Breast epithelium (tissue), 3 donors: ENCODE data around the gene APBB3.

Source experiments
- POLR2AphosphoS5 ChIP-seq, 3 donors: sonication (generic); formaldehyde crosslinking; IDR thresholded peaks; one replicate each; pipeline ENCODE4 v1.6.1; 2017; ENCODE audit warnings: antibody characterized with exemption in 3 of 3
- TF ChIP-seq, protein P1 (sequence below), 3 donors: fragments of 450-650 bp; IDR thresholded peaks; one replicate each; pipeline ENCODE4 v1.5.1; 2016 to 2017; ENCODE audit warnings: antibody characterized with exemption in 3 of 3, mild to moderate bottlenecking in 3 of 3, moderate library complexity in 3 of 3

DNA sequence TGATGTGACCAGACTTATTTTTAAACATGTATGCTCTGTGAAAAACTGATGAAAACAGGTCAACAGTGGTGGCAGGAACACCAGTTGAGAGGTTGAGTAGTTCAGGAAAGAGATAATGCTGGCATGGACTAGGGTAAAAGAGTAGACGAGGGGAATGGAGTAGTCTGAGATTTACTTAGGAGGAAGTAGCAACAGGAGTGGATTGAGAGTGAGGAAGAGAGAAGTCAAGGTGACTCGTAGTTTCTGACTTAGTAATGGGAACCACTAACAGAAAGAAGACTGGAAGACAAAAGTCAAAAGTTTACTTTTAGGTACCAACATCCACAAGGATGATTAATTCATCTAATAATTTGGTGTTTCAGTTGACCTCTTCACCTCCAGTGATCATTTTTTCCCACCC lies 10.7 kb downstream of the APBB3 start:
- TF ChIP-seq, protein P1, sequence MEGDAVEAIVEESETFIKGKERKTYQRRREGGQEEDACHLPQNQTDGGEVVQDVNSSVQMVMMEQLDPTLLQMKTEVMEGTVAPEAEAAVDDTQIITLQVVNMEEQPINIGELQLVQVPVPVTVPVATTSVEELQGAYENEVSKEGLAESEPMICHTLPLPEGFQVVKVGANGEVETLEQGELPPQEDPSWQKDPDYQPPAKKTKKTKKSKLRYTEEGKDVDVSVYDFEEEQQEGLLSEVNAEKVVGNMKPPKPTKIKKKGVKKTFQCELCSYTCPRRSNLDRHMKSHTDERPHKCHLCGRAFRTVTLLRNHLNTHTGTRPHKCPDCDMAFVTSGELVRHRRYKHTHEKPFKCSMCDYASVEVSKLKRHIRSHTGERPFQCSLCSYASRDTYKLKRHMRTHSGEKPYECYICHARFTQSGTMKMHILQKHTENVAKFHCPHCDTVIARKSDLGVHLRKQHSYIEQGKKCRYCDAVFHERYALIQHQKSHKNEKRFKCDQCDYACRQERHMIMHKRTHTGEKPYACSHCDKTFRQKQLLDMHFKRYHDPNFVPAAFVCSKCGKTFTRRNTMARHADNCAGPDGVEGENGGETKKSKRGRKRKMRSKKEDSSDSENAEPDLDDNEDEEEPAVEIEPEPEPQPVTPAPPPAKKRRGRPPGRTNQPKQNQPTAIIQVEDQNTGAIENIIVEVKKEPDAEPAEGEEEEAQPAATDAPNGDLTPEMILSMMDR (IDR thresholded peaks at IDR 0.05), result no peak
- TF ChIP-seq POLR2AphosphoS5 (IDR thresholded peaks at IDR 0.05), result no peak
